Neuron (in vitro differentiated cells): ENCODE measurements around the gene UAP1.
"Not testable (repeated sequence)": the region's sequence is repeated elsewhere in the genome, so short reads cannot be mapped to it uniquely, and the experiment has no call there.

ENCODE experiments used
- H2AFZ ChIP-seq: one replicate; pipeline ENCODE4 v1.6.1; 2013; ENCODE audit warnings: low read depth, mild to moderate bottlenecking, inconsistent platforms, low read length, moderate library complexity
- H3K27me3 ChIP-seq: one replicate; pipeline ENCODE4 v1.6.1; 2013; ENCODE audit warnings: low read length; ENCODE audit not compliant: insufficient read depth
- H3K36me3 ChIP-seq: one replicate; pipeline ENCODE4 v1.6.1; 2013; ENCODE audit warnings: low read length; ENCODE audit not compliant: insufficient read depth
- H3K4me1 ChIP-seq: one replicate; pipeline ENCODE4 v1.6.1; 2013; ENCODE audit warnings: low read length; ENCODE audit not compliant: insufficient read depth
- H3K4me3 ChIP-seq: 2 replicates; pipeline ENCODE4 v1.5.1; 2013; ENCODE audit warnings: mild to moderate bottlenecking, low read length, moderate library complexity
- H3K9me3 ChIP-seq: one replicate; pipeline ENCODE4 v1.6.1; 2013; ENCODE audit warnings: low read length

UAP1 gene

GRCh38 chr1:162571696-162572095, 10.2 kb downstream of the UAP1 start:
- no peak overlapping the region for H3K4me3 ChIP-seq
- no peaks in the 10 kb centered on the region for H3K27me3 ChIP-seq
- peaks cover 25% of the 10 kb centered on the region for H3K36me3 ChIP-seq
- H2AFZ ChIP-seq = no peak overlapping the region
- no peaks in the 10 kb centered on the region for H3K9me3 ChIP-seq
- no peaks in the 10 kb centered on the region for H3K4me1 ChIP-seq

- H3K4me1 ChIP-seq = no peaks in the 10 kb centered on the region
- H3K9me3 ChIP-seq = no peaks in the 10 kb centered on the region
- no peak overlapping the region for H3K4me3 ChIP-seq
- H3K27me3 ChIP-seq = no peaks in the 10 kb centered on the region
- H3K36me3 ChIP-seq = peaks cover 17% of the 10 kb centered on the region
- no peak overlapping the region for H2AFZ ChIP-seq
Observed at GRCh38 chr1:162573136-162573535, 11.6 kb downstream of the UAP1 start.

GRCh38 chr1:162578071-162578700, 16.7 kb downstream of the UAP1 start:
- H3K4me1 ChIP-seq = no peaks in the 10 kb centered on the region
- peaks cover 29% of the 10 kb centered on the region for H3K36me3 ChIP-seq
- H2AFZ ChIP-seq = no peak overlapping the region
- no peaks in the 10 kb centered on the region for H3K9me3 ChIP-seq
- no peaks in the 10 kb centered on the region for H3K27me3 ChIP-seq
- H3K4me3 ChIP-seq = no peak overlapping the region

DNA sequence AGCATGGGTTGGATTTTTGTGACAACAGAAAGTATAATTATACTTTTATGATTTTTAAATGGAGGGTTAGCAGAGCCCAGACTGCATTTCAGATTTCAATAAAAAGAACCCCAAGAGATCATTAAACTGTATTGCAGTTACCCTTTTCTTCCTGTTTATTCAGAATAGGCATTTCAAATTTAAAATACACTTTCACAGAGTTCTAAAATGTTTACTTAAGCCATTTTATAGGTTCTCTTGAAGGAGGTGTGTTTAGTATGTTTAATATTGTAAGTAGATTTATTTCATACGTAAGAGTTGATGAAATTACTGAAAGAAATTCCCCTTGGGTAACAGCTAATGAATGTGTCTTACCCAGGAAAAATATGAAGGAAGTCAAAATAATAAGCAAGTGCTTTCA, 17.4 kb downstream of the UAP1 start:
- no peak overlapping the region for H3K4me3 ChIP-seq
- no peaks in the 10 kb centered on the region for H3K9me3 ChIP-seq
- H3K27me3 ChIP-seq = no peaks in the 10 kb centered on the region
- no peaks in the 10 kb centered on the region for H3K4me1 ChIP-seq
- peaks cover 34% of the 10 kb centered on the region for H3K36me3 ChIP-seq
- no peak overlapping the region for H2AFZ ChIP-seq

DNA sequence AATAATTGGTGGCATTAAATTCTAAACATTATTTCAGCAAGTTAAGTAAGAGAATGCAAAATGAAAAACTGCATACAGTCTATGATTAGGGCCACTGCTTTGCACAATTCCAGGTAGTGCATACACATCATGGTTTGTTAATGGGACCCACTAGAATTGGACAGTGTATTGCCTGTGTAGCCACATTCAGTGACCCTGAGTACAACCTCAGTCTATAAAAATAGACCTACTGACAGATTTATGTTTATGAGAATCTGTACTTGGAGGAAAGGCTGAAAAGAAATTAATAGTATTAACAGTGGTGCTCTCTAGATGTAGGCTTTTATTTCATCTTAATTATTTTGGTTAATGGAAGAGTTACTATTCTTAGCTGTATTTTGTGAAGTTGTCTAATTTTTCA, 18.8 kb downstream of the UAP1 start:
- Histone ChIP-seq H3K36me3 (peaks cover 38% of the 10 kb centered on the region), H3K4me1 (no peaks in the 10 kb centered on the region), H3K4me3 (no peak overlapping the region), H3K9me3 (no peaks in the 10 kb centered on the region), H3K27me3 (no peaks in the 10 kb centered on the region), H2AFZ (no peak overlapping the region)

DNA sequence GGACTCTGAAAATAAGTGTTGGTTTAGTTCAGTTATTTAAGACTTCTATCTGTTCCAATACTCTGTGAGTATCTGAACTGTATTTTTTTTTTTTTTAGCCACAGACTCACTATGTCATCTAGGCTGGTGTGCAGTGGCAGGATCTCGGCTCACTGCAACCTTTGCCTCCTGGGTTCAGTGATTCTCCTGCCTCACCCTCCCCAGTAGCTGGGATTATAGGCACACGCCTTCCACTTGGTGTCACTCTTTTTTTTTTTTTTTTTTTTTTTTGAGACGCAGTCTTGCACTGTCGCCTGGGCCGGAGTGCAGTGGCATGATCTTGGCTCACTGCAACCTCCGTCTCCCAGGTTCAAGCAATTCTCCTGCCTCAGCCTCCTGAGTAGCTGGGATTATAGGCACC, 21.4 kb downstream of the UAP1 start:
- not testable (repeated sequence) for H2AFZ ChIP-seq, H3K9me3 ChIP-seq, H3K4me1 ChIP-seq, H3K4me3 ChIP-seq, H3K27me3 ChIP-seq
- peaks cover 43% of the 10 kb centered on the region for H3K36me3 ChIP-seq

DNA sequence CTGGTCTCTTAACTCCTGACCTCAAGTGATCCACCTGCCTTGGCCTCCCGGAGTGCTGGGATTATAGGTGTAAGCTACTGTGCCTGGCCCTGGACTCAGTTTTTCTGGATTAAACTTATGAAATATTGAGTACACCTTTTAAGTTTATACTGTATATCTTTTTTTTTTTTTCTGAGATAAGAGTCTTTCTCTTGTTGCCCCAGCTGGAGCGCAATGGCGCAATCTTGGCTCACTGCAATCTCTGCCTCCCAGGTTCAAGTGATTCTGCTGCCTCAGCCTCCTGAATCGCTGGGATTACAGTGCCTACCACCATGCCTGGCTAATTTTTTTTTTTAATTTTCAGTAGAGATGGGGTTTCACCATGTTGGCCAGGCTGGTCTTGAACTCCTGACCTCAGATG, 23.6 kb downstream of the UAP1 start:
- not testable (repeated sequence) for H2AFZ ChIP-seq, H3K27me3 ChIP-seq, H3K4me1 ChIP-seq, H3K4me3 ChIP-seq, H3K9me3 ChIP-seq
- H3K36me3 ChIP-seq = peaks cover 45% of the 10 kb centered on the region

- peaks cover 35% of the 10 kb centered on the region for H3K36me3 ChIP-seq
- no peaks in the 10 kb centered on the region for H3K27me3 ChIP-seq
- no peak overlapping the region for H3K4me3 ChIP-seq
- H3K9me3 ChIP-seq = no peaks in the 10 kb centered on the region
- no peaks in the 10 kb centered on the region for H3K4me1 ChIP-seq
- no peak overlapping the region for H2AFZ ChIP-seq
Observed at GRCh38 chr1:162587347-162587746, 25.8 kb downstream of the UAP1 start.

DNA sequence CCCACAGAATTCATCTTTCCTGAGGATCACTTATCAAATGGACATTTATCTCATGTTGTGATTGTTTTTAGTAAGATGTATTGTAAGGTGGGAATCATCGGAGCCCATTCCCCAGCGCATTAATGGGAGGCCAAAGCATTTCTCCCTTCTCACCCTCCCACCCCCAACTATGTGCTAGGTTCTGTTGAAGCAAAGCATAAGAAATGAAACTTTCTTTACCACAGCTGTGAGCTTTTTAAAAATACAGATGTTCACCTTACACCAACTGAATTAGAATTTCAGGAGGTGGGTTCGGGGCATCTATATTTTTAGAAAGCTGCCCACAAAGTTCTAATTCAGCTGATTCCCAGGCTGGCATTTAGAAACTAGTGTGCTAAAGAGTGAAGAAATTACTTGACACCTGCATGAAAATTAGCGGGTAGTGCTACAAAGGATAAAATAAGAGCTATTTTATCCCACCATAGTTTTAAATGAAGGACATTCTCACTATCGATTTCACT, 26.3 kb downstream of the UAP1 start:
- peaks cover 36% of the 10 kb centered on the region for H3K36me3 ChIP-seq

GRCh38 chr1:162590101-162590500, 28.6 kb downstream of the UAP1 start:
- no peaks in the 10 kb centered on the region for H3K27me3 ChIP-seq
- peaks cover 38% of the 10 kb centered on the region for H3K36me3 ChIP-seq
- H3K4me3 ChIP-seq = no peak overlapping the region
- no peaks in the 10 kb centered on the region for H3K9me3 ChIP-seq
- no peaks in the 10 kb centered on the region for H3K4me1 ChIP-seq
- H2AFZ ChIP-seq = no peak overlapping the region

More for the DNA sequence above, 26.3 kb downstream of the UAP1 start:
- H3K4me3 ChIP-seq = no peak overlapping the region
- no peak overlapping the region for H2AFZ ChIP-seq
- no peaks in the 10 kb centered on the region for H3K9me3 ChIP-seq
- H3K4me1 ChIP-seq = no peaks in the 10 kb centered on the region
- no peaks in the 10 kb centered on the region for H3K27me3 ChIP-seq

DNA sequence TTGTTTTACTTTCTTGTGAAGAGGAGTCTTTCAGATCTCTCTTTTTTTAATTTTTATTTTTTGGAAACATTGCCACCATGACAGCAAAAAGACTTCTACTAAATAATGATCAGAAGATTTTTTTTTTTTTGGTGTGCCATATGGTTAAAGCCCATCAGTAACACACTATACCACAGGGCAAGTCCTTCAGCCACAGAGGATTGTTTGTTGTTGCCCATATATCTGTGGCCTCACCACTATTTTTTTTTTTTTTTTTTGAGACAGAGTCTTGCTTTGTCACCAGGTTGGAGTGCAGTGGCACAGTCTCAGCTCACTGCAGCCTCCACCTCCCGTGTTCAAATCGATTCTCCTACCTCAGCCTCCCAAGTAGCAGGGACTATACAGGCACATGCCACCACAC, 29.2 kb downstream of the UAP1 start:
- H3K4me1 ChIP-seq = no peaks in the 10 kb centered on the region
- no peaks in the 10 kb centered on the region for H3K27me3 ChIP-seq
- no peak overlapping the region for H3K4me3 ChIP-seq
- H2AFZ ChIP-seq = no peak overlapping the region
- peaks cover 37% of the 10 kb centered on the region for H3K36me3 ChIP-seq
- no peaks in the 10 kb centered on the region for H3K9me3 ChIP-seq

- H3K36me3 ChIP-seq = peaks cover 38% of the 10 kb centered on the region
- no peaks in the 10 kb centered on the region for H3K27me3 ChIP-seq
- no peaks in the 10 kb centered on the region for H3K9me3 ChIP-seq
- no peak overlapping the region for H3K4me3 ChIP-seq
- no peaks in the 10 kb centered on the region for H3K4me1 ChIP-seq
- H2AFZ ChIP-seq = no peak overlapping the region
Observed at GRCh38 chr1:162596514-162597170, 35.1 kb downstream of the UAP1 start.

GRCh38 chr1:162599451-162599850, 37.9 kb downstream of the UAP1 start:
- H3K9me3 ChIP-seq = no peaks in the 10 kb centered on the region
- H3K4me1 ChIP-seq = no peaks in the 10 kb centered on the region
- H3K27me3 ChIP-seq = no peaks in the 10 kb centered on the region
- peaks cover 29% of the 10 kb centered on the region for H3K36me3 ChIP-seq
- H3K4me3 ChIP-seq = no peak overlapping the region
- no peak overlapping the region for H2AFZ ChIP-seq

GRCh38 chr1:162603117-162603516, 41.6 kb downstream of the UAP1 start:
- H3K4me3 ChIP-seq, H3K4me1 ChIP-seq, H2AFZ ChIP-seq, H3K27me3 ChIP-seq, H3K9me3 ChIP-seq: not testable (repeated sequence)
- H3K36me3 ChIP-seq = peaks cover 20% of the 10 kb centered on the region
